Common myeloid progenitor, CD34-positive (primary cell): ENCODE results near the gene COG2.
"Not testable (repeated sequence)": the region's sequence is repeated elsewhere in the genome, so short reads cannot be mapped to it uniquely, and the experiment has no call there.

Experiments used
- CTCF ChIA-PET: fragments of 350-600 bp; sonication (Branson Sonifier 250); formaldehyde crosslinking; loops from one replicate; lab custom pipeline; 2021; ENCODE audit warnings: antibody characterized with exemption; lab: Charles Lee
- POLR2A ChIA-PET: fragments of 350-600 bp; sonication (Branson Sonifier 250); formaldehyde crosslinking; loops from one replicate; lab custom pipeline; 2021; ENCODE audit warnings: antibody characterized with exemption; lab: Charles Lee
- DNase-seq, 3 donors: peaks; one replicate each; pipeline versions ENCODE4 v3.0.0 to v3.0.0-alpha.2; 2013
- H3K27ac ChIP-seq, 2 experiments: 1 replicate in 1 of 2; 2 replicates in 1 of 2; pipeline ENCODE4 v1.7.0; 2013; ENCODE audit warnings: inconsistent platforms in 2 of 2, low read length in 2 of 2, mild to moderate bottlenecking in 2 of 2, low read depth in 1 of 2, moderate library complexity in 1 of 2; ENCODE audit not compliant: severe bottlenecking in 2 of 2, insufficient read depth in 1 of 2, poor library complexity in 1 of 2
- H3K27me3 ChIP-seq, 5 experiments: replicated peaks in 2 of 5; 1 replicate in 3 of 5; 2 replicates in 2 of 5; pipeline versions ENCODE4 v1.6.1 to v1.7.0; 2013; ENCODE audit warnings: low read length in 4 of 5, mild to moderate bottlenecking in 2 of 5, moderate library complexity in 2 of 5, inconsistent platforms in 1 of 5; ENCODE audit not compliant: insufficient read depth in 5 of 5, control insufficient read depth in 4 of 5
- H3K36me3 ChIP-seq, 4 experiments: 1 replicate in 2 of 4; 2 replicates in 2 of 4; pipeline versions ENCODE4 v1.6.1 to v1.7.0; 2013; ENCODE audit warnings: low read length in 3 of 4, control low read depth in 1 of 4, mild to moderate bottlenecking in 1 of 4; ENCODE audit not compliant: control insufficient read depth in 4 of 4, insufficient read depth in 4 of 4
- H3K4me1 ChIP-seq, 4 experiments: 1 replicate in 3 of 4; 2 replicates in 1 of 4; pipeline versions ENCODE4 v1.6.1 to v1.7.1; 2013; ENCODE audit warnings: low read length in 3 of 4, mild to moderate bottlenecking in 3 of 4, control low read depth in 1 of 4, inconsistent platforms in 1 of 4, moderate library complexity in 1 of 4; ENCODE audit not compliant: control insufficient read depth in 4 of 4, insufficient read depth in 4 of 4; ENCODE audit errors: control extremely low read depth in 1 of 4
- H3K4me3 ChIP-seq, 7 experiments: 1 replicate in 4 of 7; 2 replicates in 3 of 7; pipeline versions ENCODE4 v1.5.1 to v1.7.0; 2013; ENCODE audit warnings: mild to moderate bottlenecking in 7 of 7, low read length in 6 of 7, moderate library complexity in 6 of 7, inconsistent platforms in 2 of 7, low read depth in 2 of 7, control low read depth in 1 of 7; ENCODE audit not compliant: insufficient read depth in 4 of 7, control insufficient read depth in 1 of 7; ENCODE audit errors: extremely low read depth in 1 of 7
- H3K9me3 ChIP-seq, 5 experiments: 1 replicate in 4 of 5; 2 replicates in 1 of 5; pipeline versions ENCODE4 v1.6.1 to v1.7.1; 2013; ENCODE audit warnings: low read length in 4 of 5, mild to moderate bottlenecking in 2 of 5, inconsistent platforms in 1 of 5, low read depth in 1 of 5, moderate library complexity in 1 of 5; ENCODE audit not compliant: control insufficient read depth in 4 of 5, insufficient read depth in 2 of 5; ENCODE audit errors: control extremely low read depth in 1 of 5
- WGBS: methylation state at CpG from one replicate; pipeline ENCODE4 v1.1.5; 2013; ENCODE audit not compliant: insufficient coverage; 5-methylcytosine and 5-hydroxymethylcytosine counted together

Gene COG2

DNA sequence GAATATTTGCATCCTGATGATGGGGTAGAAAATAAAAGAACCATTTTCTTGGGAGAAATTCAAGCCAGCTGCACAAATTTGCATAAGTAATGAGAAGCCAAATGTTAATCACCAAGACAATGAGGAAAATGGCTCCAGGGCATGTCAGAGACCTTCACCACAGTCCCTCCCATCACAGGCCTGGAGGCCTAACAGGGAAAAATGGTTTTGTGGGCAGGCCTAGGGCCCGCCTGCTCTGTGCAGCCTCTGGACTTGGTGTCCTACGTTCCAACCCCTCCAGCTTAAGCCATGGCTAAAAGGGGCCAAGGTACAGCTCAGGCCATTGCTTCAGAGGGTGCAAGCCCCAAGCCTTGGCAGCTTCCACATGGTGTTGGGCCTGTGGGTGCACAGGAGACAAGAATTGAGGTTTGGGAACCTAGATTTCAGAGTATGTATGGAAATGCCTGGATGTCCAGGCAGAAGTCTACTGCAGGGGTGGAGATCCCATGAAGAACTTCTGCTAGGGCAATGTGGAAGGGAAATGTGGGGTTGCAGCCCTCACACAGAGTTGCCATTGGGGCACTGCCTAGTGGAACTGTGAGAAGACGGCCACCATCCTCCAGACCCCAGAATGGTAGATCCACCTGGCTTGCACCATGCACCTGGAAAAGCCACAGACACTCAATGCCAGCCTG, 79.7 kb downstream of the COG2 start:
- H3K4me3 ChIP-seq, POLR2A ChIA-PET, H3K4me1 ChIP-seq, H3K27ac ChIP-seq, H3K9me3 ChIP-seq, CTCF ChIA-PET, H3K27me3 ChIP-seq, DNase-seq, H3K36me3 ChIP-seq: not testable (repeated sequence)
- WGBS: 100% methylated on average over 1 of the region's 3 CpGs

DNA sequence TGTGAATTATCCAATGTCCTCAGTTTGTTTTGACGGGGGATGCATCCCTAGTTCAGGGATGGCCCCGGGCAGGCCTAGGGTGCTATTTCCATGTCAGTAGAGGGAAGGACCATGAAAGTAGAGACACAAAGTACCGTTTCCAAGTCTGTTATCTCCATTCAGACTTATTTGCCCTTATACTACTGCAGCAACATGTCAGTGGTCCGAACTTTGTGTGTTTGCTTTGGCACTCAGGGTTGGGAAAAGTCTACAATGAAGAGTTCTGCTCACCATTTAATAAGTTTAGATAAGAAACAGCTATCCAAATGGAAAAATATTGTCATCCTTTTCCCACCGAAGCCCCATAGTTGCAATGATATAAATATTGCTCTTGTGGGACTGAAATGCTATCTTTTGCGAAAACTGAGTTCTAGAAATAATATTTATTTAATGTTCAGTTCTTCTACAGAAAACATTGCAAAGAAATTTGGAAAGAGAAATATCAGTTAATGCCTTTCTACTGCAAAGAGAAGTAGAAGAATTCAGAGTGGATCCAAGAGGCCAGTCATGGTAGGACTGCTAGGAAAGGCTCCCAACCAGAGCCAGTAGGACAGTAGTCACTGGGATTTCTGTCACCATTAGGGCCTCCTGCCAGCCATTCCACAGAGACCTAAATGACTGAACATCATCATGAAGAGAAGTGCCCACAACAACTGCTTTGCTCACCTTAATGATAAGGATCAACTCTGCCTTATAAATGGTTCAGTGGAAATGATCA, 83.2 kb downstream of the COG2 start:
- WGBS: 100% methylated on average over 2 of the region's 6 CpGs
- CTCF ChIA-PET: interaction anchor here (0.6 kb wide), 1 partner anchor 92 kb away, joined by 3 read pairs; no protein-coding TSS in a partner anchor
- Histone ChIP-seq H3K27ac (no peak overlapping the region), H3K36me3 (no peaks in the 10 kb centered on the region), H3K4me1 (no peaks in the 10 kb centered on the region), H3K27me3 (peaks cover 0 to 3% (median 2%) of the 10 kb centered on the region in 5 experiments), H3K9me3 (peaks cover 0 to 8% (median 4%) of the 10 kb centered on the region in 5 experiments), H3K4me3 (no peak overlapping the region)
- POLR2A ChIA-PET: no interaction called here
- no peak for DNase-seq

DNA sequence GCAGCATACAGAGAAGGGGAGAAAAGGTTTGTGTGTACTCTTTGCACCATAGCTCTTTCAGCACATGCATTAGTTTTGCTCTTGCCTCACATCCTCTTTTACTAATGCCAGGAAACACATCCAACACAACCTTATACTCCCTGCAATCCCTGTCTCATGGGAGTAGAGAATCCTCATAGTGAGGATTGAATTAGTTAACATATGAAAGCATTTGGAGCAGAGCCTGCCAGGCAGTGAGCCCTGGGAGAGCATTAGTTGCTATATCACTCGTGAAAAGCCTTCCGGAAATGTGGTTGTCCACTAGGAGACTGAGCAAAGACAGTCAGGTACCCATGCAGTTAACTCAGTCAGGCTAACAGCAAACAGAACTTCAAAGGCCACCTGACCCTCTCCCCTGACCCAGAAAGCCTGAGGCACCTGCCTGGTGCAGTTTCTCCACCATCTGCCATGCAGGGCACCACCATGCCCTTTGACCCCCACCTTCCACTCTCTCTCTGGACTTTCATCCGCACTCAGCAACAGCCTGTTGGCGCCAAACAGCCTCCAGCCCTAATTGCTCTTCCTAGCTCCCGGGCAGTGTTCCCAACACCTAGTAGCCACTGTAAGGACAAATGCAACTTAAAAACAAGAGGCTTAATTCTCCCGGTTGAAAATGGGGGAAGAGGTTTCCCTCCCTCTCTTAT, 86.6 kb downstream of the COG2 start:
- Histone ChIP-seq H3K27ac (no peak overlapping the region), H3K27me3 (peaks cover 0 to 3% (median 2%) of the 10 kb centered on the region in 5 experiments), H3K4me1 (no peaks in the 10 kb centered on the region), H3K9me3 (no peaks in the 10 kb centered on the region), H3K4me3 (no peak overlapping the region), H3K36me3 (no peaks in the 10 kb centered on the region)
- no peak for DNase-seq
- WGBS: 90% methylated on average over 5 of the region's 6 CpGs
- ChIA-PET POLR2A (no interaction called here), CTCF (interaction anchor here (1.4 kb wide), 1 partner anchor 12 kb away, joined by 3 read pairs; no protein-coding TSS in a partner anchor)

DNA sequence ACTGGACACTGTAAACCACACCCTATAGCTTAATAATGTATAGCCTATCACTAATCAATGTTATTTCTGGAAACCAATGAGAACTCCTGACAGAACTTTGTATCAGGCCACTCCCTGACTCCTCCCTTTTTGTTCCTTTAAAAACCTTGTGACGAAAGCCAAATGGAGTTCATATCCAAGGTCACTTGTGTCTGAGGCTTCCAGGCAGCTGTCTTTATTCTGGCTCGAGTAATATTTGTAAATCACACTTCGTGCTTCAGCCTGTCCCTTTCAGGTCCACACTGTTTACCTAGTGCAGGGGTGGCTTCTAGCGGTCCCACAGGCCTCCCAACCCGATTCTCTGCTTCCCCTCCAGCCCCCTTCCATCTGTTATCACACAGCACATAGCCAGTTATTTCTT, 88.7 kb downstream of the COG2 start:
- Histone ChIP-seq H3K36me3 (no peaks in the 10 kb centered on the region), H3K27ac (no peak overlapping the region), H3K4me1 (no peaks in the 10 kb centered on the region), H3K9me3 (no peaks in the 10 kb centered on the region), H3K4me3 (no peak overlapping the region), H3K27me3 (peaks cover 0 to 7% (median 4%) of the 10 kb centered on the region in 5 experiments)
- no peak for DNase-seq
- ChIA-PET POLR2A (no interaction called here), CTCF (no interaction called here)
- WGBS: 99% methylated on average over 4 of the region's 5 CpGs

DNA sequence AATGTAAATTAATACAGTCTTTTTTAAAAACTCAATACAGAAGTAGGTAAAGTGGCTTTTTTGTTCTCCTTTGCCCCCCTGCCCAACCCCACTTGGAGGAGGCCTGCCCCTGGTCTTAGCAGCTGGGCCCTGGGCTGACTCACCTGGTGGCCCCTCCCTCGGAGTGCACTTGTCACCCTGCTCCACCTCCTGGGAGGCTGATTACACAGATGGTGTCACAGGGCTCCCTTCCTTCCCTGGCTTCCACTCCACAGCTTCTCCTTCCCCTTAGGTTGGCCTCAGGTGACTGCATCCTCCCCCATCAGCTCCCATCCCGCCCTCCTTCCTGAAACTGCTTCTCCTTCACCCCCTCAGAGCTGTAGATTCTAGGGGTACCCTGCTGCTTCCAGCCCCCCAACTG, 93.2 kb downstream of the COG2 start:
- H3K27me3 ChIP-seq: peaks cover 0 to 11% (median 2%) of the 10 kb centered on the region in 5 experiments
- H3K9me3 ChIP-seq: peaks cover 0 to 4% (median 4%) of the 10 kb centered on the region in 5 experiments
- no peaks in the 10 kb centered on the region for H3K36me3 ChIP-seq
- no peaks in the 10 kb centered on the region for H3K4me1 ChIP-seq
- H3K27ac ChIP-seq: no peak overlapping the region
- WGBS: 63% methylated on average over 2 of the region's 2 CpGs
- ChIA-PET POLR2A (no interaction called here), CTCF (no interaction called here)
- no peak overlapping the region for H3K4me3 ChIP-seq
- DNase-seq: no peak

DNA sequence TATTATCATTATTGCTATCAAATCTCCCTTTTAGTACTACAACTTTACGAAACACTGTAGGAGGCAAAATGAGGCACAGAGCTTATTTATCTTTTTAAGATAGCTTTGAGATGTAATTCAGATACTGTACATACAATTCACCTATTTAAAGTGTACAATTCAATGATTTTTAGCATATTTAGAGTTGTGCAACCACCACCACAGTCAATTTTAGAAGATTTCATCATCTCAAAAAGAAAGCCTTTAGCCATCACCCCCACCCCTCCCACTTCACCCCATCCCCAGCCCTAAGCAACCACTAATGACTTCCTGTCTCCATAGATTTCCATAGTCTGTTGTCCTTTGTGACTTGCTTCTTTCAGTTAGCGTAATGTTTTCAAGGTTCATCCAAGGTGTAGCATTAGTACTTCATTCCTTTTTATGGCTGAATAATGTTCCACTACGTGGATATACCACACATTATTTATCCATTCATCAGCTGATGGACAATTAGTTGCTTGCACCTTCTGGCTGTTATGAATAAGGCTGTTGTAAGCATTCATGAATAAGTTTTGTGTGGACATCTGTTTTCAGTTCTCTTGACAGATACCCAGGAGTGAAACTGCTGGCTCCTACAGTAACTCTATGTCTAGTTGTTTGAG, 95.5 kb downstream of the COG2 start:
- ChIA-PET CTCF (no interaction called here), POLR2A (no interaction called here)
- 100% methylated on average over 1 of the region's 3 CpGs for WGBS

More for the DNA sequence above, 95.5 kb downstream of the COG2 start:
- DNase-seq: no peak
- Histone ChIP-seq H3K27me3 (peaks cover 0 to 11% (median 2%) of the 10 kb centered on the region in 5 experiments), H3K4me1 (no peaks in the 10 kb centered on the region), H3K4me3 (no peak overlapping the region), H3K27ac (no peak overlapping the region), H3K36me3 (no peaks in the 10 kb centered on the region), H3K9me3 (peaks cover 0 to 4% (median 4%) of the 10 kb centered on the region in 5 experiments)
